ENCODE data around the gene GAD1.
A peak's percentile ranks its signal among the peaks of the same experiment; 100 is the strongest.

GAD1 gene

DNA sequence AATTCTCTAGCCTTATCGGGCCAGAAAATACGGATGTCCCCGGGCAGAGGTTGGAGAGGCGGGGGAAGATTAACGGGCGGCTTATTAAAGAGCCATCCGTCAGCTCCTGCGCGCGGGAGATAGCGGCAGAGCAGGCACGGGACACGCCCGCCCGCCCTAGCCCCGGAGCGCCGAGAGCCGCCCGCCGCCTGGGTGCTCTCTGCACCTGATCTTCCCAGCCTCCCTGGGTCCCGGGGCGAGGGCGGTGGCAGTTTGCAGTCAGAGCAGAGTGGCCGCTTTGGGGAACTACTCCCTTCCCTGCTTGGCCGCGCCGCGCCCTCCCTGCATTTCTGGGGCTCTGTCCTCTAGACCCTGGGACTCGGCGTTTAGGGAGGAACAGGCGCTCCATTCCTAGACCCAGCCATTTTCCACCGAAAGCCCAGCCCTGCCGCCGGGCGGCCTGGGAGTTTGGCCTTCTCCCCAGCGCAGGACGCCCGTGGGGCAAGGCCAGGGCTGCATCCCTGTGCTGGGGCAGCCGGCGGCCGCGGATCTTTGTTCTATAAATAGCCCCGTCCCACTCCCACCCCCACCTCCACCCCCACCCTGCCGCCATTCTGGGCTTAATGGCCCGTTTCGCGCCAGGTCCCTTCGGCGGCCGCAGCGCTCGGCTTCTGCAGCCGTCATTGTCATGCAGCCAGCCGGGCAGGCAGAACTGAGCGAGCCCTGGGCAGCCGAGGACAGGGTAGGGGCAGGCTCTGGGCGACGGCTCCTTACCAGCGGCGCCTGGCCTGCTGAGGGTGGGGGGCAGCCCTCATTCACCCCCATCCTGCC is 6.6 kb downstream of the GAD1 start:
- H3K27me3 Mint-ChIP-seq (ENCODE audit: low read depth) = peaks cover 99% of the 10 kb centered on the region
- no peaks in the 10 kb centered on the region for H3K9me3 Mint-ChIP-seq
- TF ChIP-seq CTCF (IDR thresholded peaks at IDR 0.05; ENCODE audit: unreplicated experiment in 3 of 3) = no peak
- H3K36me3 Mint-ChIP-seq (ENCODE audit: low read depth) = no peaks in the 10 kb centered on the region
- no peak overlapping the region for H3K27ac Mint-ChIP-seq
- peak overlapping the region; percentile 68 to 77 (median 76) for H3K4me3 Mint-ChIP-seq
- peaks cover 38% of the 10 kb centered on the region for H3K4me1 Mint-ChIP-seq

DNA sequence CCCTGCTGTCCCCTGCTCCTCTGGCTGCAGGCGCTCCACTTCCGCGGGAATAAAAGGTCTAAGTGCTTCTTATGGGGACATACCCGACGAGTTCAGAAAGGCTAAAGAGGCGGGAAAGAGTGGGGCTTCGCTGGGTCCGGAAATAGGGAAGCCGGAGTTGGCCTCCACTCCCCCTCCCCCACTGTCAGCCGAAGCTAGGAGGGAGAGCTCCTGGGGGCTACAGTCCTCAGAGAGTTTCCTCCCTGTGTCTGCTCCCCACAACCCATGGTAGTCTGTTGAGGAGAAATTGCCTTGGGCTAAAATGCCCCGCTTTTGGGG is 7.2 kb downstream of the GAD1 start:
- no peaks in the 10 kb centered on the region for H3K36me3 Mint-ChIP-seq (ENCODE audit: low read depth)
- H3K9me3 Mint-ChIP-seq = no peaks in the 10 kb centered on the region
- H3K4me3 Mint-ChIP-seq = peak overlapping the region; percentile 43 to 68 (median 47)
- no peak overlapping the region for H3K27ac Mint-ChIP-seq
- no peak for TF ChIP-seq CTCF (IDR thresholded peaks at IDR 0.05; ENCODE audit: unreplicated experiment in 3 of 3)
- H3K4me1 Mint-ChIP-seq = peaks cover 32% of the 10 kb centered on the region
- peaks cover 98% of the 10 kb centered on the region for H3K27me3 Mint-ChIP-seq (ENCODE audit: low read depth)

- H3K4me1 Mint-ChIP-seq = peaks cover 30% of the 10 kb centered on the region
These were observed 7.9 kb downstream of the GAD1 start for GRCh38 chr2:170824526-170825015.

GRCh38 chr2:170827841-170828532 is 11.3 kb downstream of the GAD1 start:
- no peak overlapping the region for H3K4me3 Mint-ChIP-seq
- TF ChIP-seq CTCF (IDR thresholded peaks at IDR 0.05; ENCODE audit: unreplicated experiment in 3 of 3) = no peak
- no peaks in the 10 kb centered on the region for H3K36me3 Mint-ChIP-seq (ENCODE audit: low read depth)

More at GRCh38 chr2:170824526-170825015, 7.9 kb downstream of the GAD1 start:
- H3K27ac Mint-ChIP-seq = no peak overlapping the region
- H3K27me3 Mint-ChIP-seq (ENCODE audit: low read depth) = peaks cover 98% of the 10 kb centered on the region
- H3K4me3 Mint-ChIP-seq = peak overlapping the region; percentile 66 to 80 (median 78)
- no peak for TF ChIP-seq CTCF (IDR thresholded peaks at IDR 0.05; ENCODE audit: unreplicated experiment in 3 of 3)
- no peaks in the 10 kb centered on the region for H3K36me3 Mint-ChIP-seq (ENCODE audit: low read depth)
- H3K9me3 Mint-ChIP-seq = no peaks in the 10 kb centered on the region

DNA sequence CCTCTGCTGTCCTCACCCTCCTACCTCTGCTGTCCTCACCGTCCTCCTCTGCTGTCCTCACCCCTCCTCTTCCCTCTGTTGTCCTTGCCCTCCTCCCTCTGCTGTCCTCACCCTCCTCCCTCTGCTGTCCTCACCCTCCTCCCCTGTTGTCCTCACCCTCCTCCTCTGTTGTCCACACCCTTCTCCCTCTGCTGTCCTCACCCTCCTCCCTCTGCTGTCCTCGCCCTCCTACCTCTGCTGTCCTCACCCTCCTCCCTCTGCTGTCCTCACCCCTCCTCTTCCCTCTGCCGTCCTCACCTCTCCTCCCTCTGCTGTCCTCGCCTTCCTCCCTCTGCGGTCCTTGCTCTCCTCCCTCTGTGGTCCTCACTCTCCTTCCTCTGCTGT is 11.8 kb downstream of the GAD1 start:
- peaks cover 71% of the 10 kb centered on the region for H3K27me3 Mint-ChIP-seq (ENCODE audit: low read depth)
- H3K27ac Mint-ChIP-seq = no peak overlapping the region

More at GRCh38 chr2:170827841-170828532, 11.3 kb downstream of the GAD1 start:
- no peaks in the 10 kb centered on the region for H3K9me3 Mint-ChIP-seq
- H3K27me3 Mint-ChIP-seq (ENCODE audit: low read depth) = peaks cover 76% of the 10 kb centered on the region
- H3K27ac Mint-ChIP-seq = no peak overlapping the region
- peaks cover 5% of the 10 kb centered on the region for H3K4me1 Mint-ChIP-seq

More for the DNA sequence above, 11.8 kb downstream of the GAD1 start:
- TF ChIP-seq CTCF (IDR thresholded peaks at IDR 0.05; ENCODE audit: unreplicated experiment in 3 of 3) = no peak
- Mint-ChIP-seq H3K9me3 (no peaks in the 10 kb centered on the region), H3K4me1 (peaks cover 5% of the 10 kb centered on the region), H3K36me3 (ENCODE audit: low read depth) (no peaks in the 10 kb centered on the region), H3K4me3 (no peak overlapping the region)
